ENCODE data around the gene PROX1. TPM values are rescaled to one million over a fixed set of nuclear protein-coding genes. Genes with fewer than 3 reads are reported as not detected.
A peak's percentile ranks its signal among the peaks of the same experiment; 100 is the strongest.

The PROX1 gene
- total and polyA plus RNA-seq, 7 donors = 0.40 to 20.6 (median 8.3) TPM

GRCh38 chr1:214039394-214040018 is 51.7 kb downstream of the PROX1 start:
- H3K4me1 ChIP-seq = no peaks in the 10 kb centered on the region
- no peaks in the 10 kb centered on the region for H3K9me3 ChIP-seq
- ATAC-seq = no peak
- H3K36me3 ChIP-seq (ENCODE audit: insufficient read depth in 1 of 2, low read depth in 1 of 2) = no peaks in the 10 kb centered on the region
- H3K27me3 ChIP-seq (ENCODE audit: insufficient read depth in 3 of 3, low read length in 2 of 3) = no peaks in the 10 kb centered on the region
- WGBS, 3 donors = 87 to 92% (median 89%) methylated on average over 4 of the region's 4 CpGs
- DNase-seq = no peak
- TF ChIP-seq CTCF (IDR thresholded peaks at IDR 0.05) = no peak
- no peak overlapping the region for H3K27ac ChIP-seq
- intact Hi-C loops (cut with DNase I) = no loop called here
- H3K4me3 ChIP-seq = no peak overlapping the region

GRCh38 chr1:214043167-214043566 is 55.4 kb downstream of the PROX1 start:
- Histone ChIP-seq H3K27ac (no peak overlapping the region), H3K4me1 (no peaks in the 10 kb centered on the region), H3K27me3 (ENCODE audit: insufficient read depth in 3 of 3, low read length in 2 of 3) (no peaks in the 10 kb centered on the region), H3K9me3 (no peaks in the 10 kb centered on the region), H3K4me3 (no peak overlapping the region), H3K36me3 (ENCODE audit: insufficient read depth in 1 of 2, low read depth in 1 of 2) (no peaks in the 10 kb centered on the region)
- no peak for ATAC-seq
- TF ChIP-seq CTCF (IDR thresholded peaks at IDR 0.05) = no peak
- 82 to 92% (median 84%) methylated on average over 3 of the region's 3 CpGs for WGBS, 3 donors
- DNase-seq = no peak
- intact Hi-C loops (cut with DNase I) = no loop called here

- no peaks in the 10 kb centered on the region for H3K36me3 ChIP-seq (ENCODE audit: insufficient read depth in 1 of 2, low read depth in 1 of 2)
- no peaks in the 10 kb centered on the region for H3K4me1 ChIP-seq
- TF ChIP-seq CTCF (IDR thresholded peaks at IDR 0.05) = no peak
- intact Hi-C loops (cut with DNase I) = no loop called here
- no peaks in the 10 kb centered on the region for H3K27me3 ChIP-seq (ENCODE audit: insufficient read depth in 3 of 3, low read length in 2 of 3)
- 77 to 82% (median 78%) methylated on average over 4 of the region's 4 CpGs for WGBS, 3 donors
- H3K9me3 ChIP-seq = no peaks in the 10 kb centered on the region
- H3K4me3 ChIP-seq = no peak overlapping the region
- ATAC-seq (no peak), DNase-seq (no peak)
- no peak overlapping the region for H3K27ac ChIP-seq
Measured at GRCh38 chr1:214044438-214045214, 56.9 kb downstream of the PROX1 start.

GRCh38 chr1:214050513-214051401 is 63.0 kb downstream of the PROX1 start:
- intact Hi-C loops (cut with DNase I) = no loop called here
- Histone ChIP-seq H3K36me3 (ENCODE audit: insufficient read depth in 1 of 2, low read depth in 1 of 2) (no peaks in the 10 kb centered on the region), H3K4me1 (no peaks in the 10 kb centered on the region), H3K9me3 (no peaks in the 10 kb centered on the region), H3K27ac (no peak overlapping the region), H3K27me3 (ENCODE audit: insufficient read depth in 3 of 3, low read length in 2 of 3) (no peaks in the 10 kb centered on the region), H3K4me3 (no peak overlapping the region)
- DNase-seq = no peak
- ATAC-seq = peak; percentile 53 to 73 (median 67)
- WGBS, 3 donors = 57 to 62% (median 57%) methylated on average over 9 of the region's 9 CpGs
- TF ChIP-seq CTCF (IDR thresholded peaks at IDR 0.05) = no peak

All from psoas muscle (tissue), 8 donors.